ENCODE data around the gene ABAT.

DNA sequence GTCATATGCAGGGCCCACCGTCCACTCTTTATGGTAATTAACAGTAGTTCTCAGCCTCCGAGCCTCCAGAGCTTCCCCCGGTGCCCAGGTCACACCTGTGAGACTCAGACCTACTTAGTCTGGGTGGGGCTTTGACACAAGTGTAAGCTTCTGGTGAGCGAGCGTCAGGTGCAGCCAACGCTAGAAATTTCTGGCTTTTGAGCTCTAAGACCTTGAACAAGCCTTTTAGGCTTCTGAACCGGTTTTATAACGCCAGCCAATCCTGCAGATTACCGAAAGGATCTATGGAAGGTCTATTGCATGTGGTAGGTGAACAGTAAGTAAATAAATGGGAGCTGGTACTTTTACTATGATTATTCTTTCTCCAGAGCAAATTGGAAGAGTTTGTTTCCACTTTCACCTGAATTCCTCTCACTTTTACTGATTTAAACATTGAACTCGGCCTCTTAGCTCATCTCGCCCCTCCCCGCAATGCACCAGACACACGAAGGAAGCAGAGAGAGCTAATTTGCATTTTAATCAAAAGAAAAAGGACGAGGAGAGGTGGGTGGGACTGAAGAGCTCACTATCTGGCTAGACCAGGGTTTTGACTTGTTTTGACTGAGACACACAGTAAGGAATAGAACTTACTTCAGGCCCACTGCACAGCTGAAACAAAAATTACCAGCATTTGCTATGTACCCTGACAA lies 47.1 kb downstream of the ABAT start:
- TF ChIP-seq POLR2AphosphoS5 (IDR thresholded peaks at IDR 0.05) (no peak), POLR2A (IDR thresholded peaks at IDR 0.05) (no peak), EP300 (IDR thresholded peaks at IDR 0.05) (no peak)
- TF ChIP-seq, protein P1, sequence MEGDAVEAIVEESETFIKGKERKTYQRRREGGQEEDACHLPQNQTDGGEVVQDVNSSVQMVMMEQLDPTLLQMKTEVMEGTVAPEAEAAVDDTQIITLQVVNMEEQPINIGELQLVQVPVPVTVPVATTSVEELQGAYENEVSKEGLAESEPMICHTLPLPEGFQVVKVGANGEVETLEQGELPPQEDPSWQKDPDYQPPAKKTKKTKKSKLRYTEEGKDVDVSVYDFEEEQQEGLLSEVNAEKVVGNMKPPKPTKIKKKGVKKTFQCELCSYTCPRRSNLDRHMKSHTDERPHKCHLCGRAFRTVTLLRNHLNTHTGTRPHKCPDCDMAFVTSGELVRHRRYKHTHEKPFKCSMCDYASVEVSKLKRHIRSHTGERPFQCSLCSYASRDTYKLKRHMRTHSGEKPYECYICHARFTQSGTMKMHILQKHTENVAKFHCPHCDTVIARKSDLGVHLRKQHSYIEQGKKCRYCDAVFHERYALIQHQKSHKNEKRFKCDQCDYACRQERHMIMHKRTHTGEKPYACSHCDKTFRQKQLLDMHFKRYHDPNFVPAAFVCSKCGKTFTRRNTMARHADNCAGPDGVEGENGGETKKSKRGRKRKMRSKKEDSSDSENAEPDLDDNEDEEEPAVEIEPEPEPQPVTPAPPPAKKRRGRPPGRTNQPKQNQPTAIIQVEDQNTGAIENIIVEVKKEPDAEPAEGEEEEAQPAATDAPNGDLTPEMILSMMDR (IDR thresholded peaks at IDR 0.05): no peak
